Activated CD8-positive, alpha-beta memory T cell treated with anti-CD3 and anti-CD28 coated beads, Interleukin-2, amount 50 U/mL, for 1 hour (primary cell): ENCODE measurements around the gene PANK1.
"Not testable (repeated sequence)": the region's sequence is repeated elsewhere in the genome, so short reads cannot be mapped to it uniquely, and the experiment has no call there.

Source experiments
- DNase-seq: peaks from one replicate; pipeline ENCODE4 v3.0.0-alpha.2; 2020; ENCODE audit errors: extremely low read depth

Gene PANK1

GRCh38 chr10:89567576-89568245 is 77.3 kb downstream of the PANK1 start:
- DNase-seq: no peak

- no peak for DNase-seq
Measured at GRCh38 chr10:89566992-89567391, 78.0 kb downstream of the PANK1 start.

- DNase-seq: no peak
Measured at GRCh38 chr10:89566095-89566950, 78.7 kb downstream of the PANK1 start.

- no peak for DNase-seq
Measured at GRCh38 chr10:89565180-89565579, 79.9 kb downstream of the PANK1 start.

- no peak for DNase-seq
Measured at GRCh38 chr10:89563861-89564478, 81.1 kb downstream of the PANK1 start.

- no peak for DNase-seq
Measured at GRCh38 chr10:89563311-89563710, 81.7 kb downstream of the PANK1 start.

GRCh38 chr10:89556600-89556999 is 88.4 kb downstream of the PANK1 start:
- no peak for DNase-seq

GRCh38 chr10:89555688-89556445 is 89.2 kb downstream of the PANK1 start:
- no peak for DNase-seq

- no peak for DNase-seq
Measured at GRCh38 chr10:89554433-89554832, 90.6 kb downstream of the PANK1 start.

GRCh38 chr10:89553064-89553734 is 91.8 kb downstream of the PANK1 start:
- DNase-seq: no peak

GRCh38 chr10:89552213-89552612 is 92.8 kb downstream of the PANK1 start:
- DNase-seq: no peak

- DNase-seq: no peak
Measured at GRCh38 chr10:89550509-89550908, 94.5 kb downstream of the PANK1 start.

GRCh38 chr10:89549510-89549909 is 95.5 kb downstream of the PANK1 start:
- no peak for DNase-seq

- no peak for DNase-seq
Measured at GRCh38 chr10:89548673-89549072, 96.4 kb downstream of the PANK1 start.

- DNase-seq: no peak
Measured at GRCh38 chr10:89547853-89548513, 97.1 kb downstream of the PANK1 start.

GRCh38 chr10:89546651-89547050 is 98.4 kb downstream of the PANK1 start:
- not testable (repeated sequence) for DNase-seq

GRCh38 chr10:89543841-89544240 is 101.2 kb downstream of the PANK1 start:
- DNase-seq: no peak

GRCh38 chr10:89540420-89540949 is 104.6 kb downstream of the PANK1 start:
- DNase-seq: no peak

GRCh38 chr10:89537364-89537763 is 107.7 kb downstream of the PANK1 start:
- DNase-seq: no peak

GRCh38 chr10:89536013-89536354 is 109.1 kb downstream of the PANK1 start:
- DNase-seq: no peak
